MCF 10A (cell line): ENCODE data around the gene CAPG. TPM values are rescaled to one million over a fixed set of nuclear protein-coding genes. Genes with fewer than 3 reads are reported as not detected.

Experiments
- BruUV-seq: library from RNA; stranded (reverse); fragments of 400-500 nt; replicated peaks from 2 replicates; lab custom pipeline; 2021; lab: Mats Ljungman, UMichigan
- CTCF ChIA-PET: fragments of 300-600 bp; sonication (Branson Sonifier 250); formaldehyde crosslinking; extraction: SDS; loops from one replicate; lab custom pipeline; 2021; ENCODE audit warnings: antibody characterized with exemption, inconsistent platforms; lab: Yijun Ruan, JAX
- POLR2A ChIA-PET: fragments of 300-600, 350-650 bp; sonication (Branson Sonifier 250); formaldehyde crosslinking; extraction: SDS; loops from one replicate; lab custom pipeline; 2020; ENCODE audit warnings: antibody characterized with exemption, inconsistent platforms; lab: Yijun Ruan, JAX
- DNase-seq: peaks from one replicate; pipeline ENCODE4 v3.0.0-alpha.2; 2018; ENCODE audit not compliant: unreplicated experiment
- H3K27ac Mint-ChIP-seq: one replicate; pipeline ENCODE4 v1.8.0; 2022; ENCODE audit warnings: mild to moderate bottlenecking, low read depth, mixed read lengths; ENCODE audit not compliant: unreplicated experiment
- H3K27me3 Mint-ChIP-seq: one replicate; pipeline ENCODE4 v1.8.0; 2022; ENCODE audit warnings: mixed read lengths; ENCODE audit not compliant: insufficient read depth, unreplicated experiment
- H3K36me3 Mint-ChIP-seq: one replicate; pipeline ENCODE4 v1.8.0; 2022; ENCODE audit warnings: mild to moderate bottlenecking, moderate library complexity, mixed read lengths; ENCODE audit not compliant: insufficient read depth, unreplicated experiment
- H3K4me1 Mint-ChIP-seq: one replicate; pipeline ENCODE4 v1.8.0; 2022; ENCODE audit warnings: mixed read lengths; ENCODE audit not compliant: insufficient read depth, unreplicated experiment
- H3K4me3 Mint-ChIP-seq: one replicate; pipeline ENCODE4 v1.8.0; 2022; ENCODE audit warnings: mild to moderate bottlenecking, moderate library complexity, mixed read lengths; ENCODE audit not compliant: unreplicated experiment
- H3K9me3 Mint-ChIP-seq: one replicate; pipeline ENCODE4 v1.8.0; 2022; ENCODE audit warnings: mixed read lengths; ENCODE audit not compliant: unreplicated experiment
- intact Hi-C: fragments of 100-400 bp; cut with micrococcal nuclease; formaldehyde crosslinking; loops from 2 replicates; pipeline ENCODE4 v1.14.1; 2022
- total RNA-seq: library from RNA; stranded (reverse); gene quantifications from 2 replicates; pipeline ENCODE4 v1.2.3, GENCODE V29; 2022
- TF ChIP-seq, protein P1 (sequence below): fragments of 200-600 bp; IDR thresholded peaks from one replicate; pipeline ENCODE4 v1.8.0; 2022; ENCODE audit warnings: antibody characterized with exemption, mild to moderate bottlenecking; ENCODE audit not compliant: unreplicated experiment

CAPG gene
- total RNA-seq, 1 experiment from 2014 or later, result 188 TPM

DNA sequence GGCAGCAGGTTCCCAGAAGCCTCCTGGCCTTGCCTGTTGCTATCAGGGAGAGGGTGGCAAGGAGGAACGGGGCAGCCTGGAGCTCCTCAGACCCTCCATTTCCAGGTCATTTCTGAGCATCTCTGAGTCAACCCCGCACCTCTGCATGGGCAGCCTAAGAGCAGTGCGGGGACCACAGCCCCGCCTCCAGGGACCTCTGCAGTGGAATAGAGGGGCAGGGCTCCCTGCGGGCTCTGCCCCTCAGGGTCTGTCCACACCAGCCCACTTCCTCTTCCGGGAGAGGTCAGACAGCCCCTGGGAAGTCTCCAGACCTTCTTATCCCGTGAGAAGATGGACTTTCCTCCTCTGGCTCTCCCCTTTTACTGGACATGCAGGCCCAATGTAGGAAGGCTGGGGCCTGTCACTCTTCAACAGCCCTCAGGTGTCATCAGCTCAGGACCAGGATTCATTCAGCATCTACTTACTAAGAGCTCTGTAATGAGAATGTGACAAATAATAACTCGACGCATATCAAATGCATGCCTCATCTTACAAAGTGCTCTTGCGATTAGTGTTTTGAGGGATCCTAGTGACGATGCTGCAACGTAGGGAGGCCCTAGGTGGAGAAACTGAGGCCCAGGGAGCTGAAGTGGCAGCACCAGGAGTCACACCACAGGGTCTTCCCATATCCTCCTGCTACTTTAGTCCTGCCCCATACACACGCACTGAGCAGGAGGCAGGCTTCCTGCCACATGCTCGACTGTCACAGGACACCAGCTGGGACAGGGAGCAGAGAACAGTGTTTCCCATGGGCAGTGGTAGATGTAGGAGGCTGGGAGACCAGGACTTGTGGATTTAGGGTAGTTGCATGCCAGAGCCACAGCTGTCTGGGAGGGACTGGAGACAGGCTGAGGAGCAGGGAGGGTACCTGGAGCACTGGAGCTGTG is 36.4 kb upstream of the CAPG start:
- no TSS peak for BruUV-seq
- POLR2A ChIA-PET, result interaction anchor here (1.2 to 16.8 kb wide), 7 partner anchors 9 to 98 kb away, joined by 3 to 287 read pairs (median 6); partner anchors contain the start of genes ELMOD3 and MAT2A
- no peak for DNase-seq
- no peak overlapping the region for H3K4me3 Mint-ChIP-seq
- H3K9me3 Mint-ChIP-seq, result no peaks in the 10 kb centered on the region
- CTCF ChIA-PET, result interaction anchor here (0.5 to 2.2 kb wide), 7 partner anchors 8 to 92 kb away, joined by 3 to 7 read pairs (median 3); partner anchors contain the start of gene MAT2A
- H3K27ac Mint-ChIP-seq, result peak overlapping the region; percentile 83
- H3K36me3 Mint-ChIP-seq, result no peaks in the 10 kb centered on the region
- TF ChIP-seq, protein P1, sequence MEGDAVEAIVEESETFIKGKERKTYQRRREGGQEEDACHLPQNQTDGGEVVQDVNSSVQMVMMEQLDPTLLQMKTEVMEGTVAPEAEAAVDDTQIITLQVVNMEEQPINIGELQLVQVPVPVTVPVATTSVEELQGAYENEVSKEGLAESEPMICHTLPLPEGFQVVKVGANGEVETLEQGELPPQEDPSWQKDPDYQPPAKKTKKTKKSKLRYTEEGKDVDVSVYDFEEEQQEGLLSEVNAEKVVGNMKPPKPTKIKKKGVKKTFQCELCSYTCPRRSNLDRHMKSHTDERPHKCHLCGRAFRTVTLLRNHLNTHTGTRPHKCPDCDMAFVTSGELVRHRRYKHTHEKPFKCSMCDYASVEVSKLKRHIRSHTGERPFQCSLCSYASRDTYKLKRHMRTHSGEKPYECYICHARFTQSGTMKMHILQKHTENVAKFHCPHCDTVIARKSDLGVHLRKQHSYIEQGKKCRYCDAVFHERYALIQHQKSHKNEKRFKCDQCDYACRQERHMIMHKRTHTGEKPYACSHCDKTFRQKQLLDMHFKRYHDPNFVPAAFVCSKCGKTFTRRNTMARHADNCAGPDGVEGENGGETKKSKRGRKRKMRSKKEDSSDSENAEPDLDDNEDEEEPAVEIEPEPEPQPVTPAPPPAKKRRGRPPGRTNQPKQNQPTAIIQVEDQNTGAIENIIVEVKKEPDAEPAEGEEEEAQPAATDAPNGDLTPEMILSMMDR, result no peak
- H3K27me3 Mint-ChIP-seq, result no peaks in the 10 kb centered on the region
- intact Hi-C loops, result no loop called here
- H3K4me1 Mint-ChIP-seq, result peaks cover 19% of the 10 kb centered on the region

DNA sequence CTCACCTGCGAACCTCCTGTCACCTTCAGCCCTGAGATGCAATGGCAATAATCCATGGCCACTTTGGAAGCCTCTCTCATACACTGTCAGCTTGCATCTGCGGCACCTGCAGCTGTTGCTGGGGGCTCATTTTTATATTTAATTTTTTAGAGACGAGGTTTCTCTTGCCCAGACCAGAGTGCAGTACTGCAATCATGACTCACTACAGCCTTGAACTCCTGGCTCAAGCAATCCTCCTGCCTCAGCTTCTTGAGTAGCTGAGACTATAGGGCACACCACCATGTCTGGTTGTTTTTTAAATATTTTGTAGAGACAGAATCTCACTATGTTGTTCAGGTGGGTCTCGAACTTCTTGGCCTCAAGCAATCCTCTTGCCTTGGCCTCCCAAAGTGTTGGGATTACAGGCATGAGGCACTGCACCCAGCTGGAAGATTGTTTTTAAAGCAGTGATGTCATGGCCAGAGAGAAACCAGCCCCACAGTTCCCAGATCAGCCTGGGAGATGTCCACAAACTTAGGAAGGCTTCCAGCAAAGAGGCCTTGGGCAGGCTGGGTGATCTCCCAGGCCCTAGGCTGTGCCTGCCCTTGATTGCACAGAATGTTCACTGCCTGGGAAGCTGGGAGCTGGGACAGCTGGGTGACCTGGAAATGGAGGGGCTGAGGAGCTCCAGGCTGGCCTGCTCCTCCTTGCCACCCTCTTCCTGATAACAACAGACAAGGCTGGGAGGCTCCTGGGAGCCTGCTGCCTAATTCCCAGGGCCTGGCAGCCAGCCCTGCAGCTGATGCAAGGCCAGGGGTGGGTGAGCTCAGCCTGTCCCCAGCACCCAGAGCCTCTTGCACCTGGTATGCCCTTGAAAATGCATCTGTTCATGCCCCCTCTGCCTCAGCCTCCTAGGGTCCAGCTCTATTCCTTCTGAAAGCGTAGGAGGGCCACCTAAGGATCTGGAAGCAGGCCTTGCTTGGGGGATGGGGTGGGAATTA is 35.4 kb upstream of the CAPG start:
- DNase-seq, result peak; percentile 90
- H3K27me3 Mint-ChIP-seq, result no peaks in the 10 kb centered on the region
- POLR2A ChIA-PET, result interaction anchor here (1.2 to 16.8 kb wide), 8 partner anchors 8 to 99 kb away, joined by 3 to 287 read pairs (median 6); partner anchors contain the start of genes ELMOD3 and MAT2A
- no peak overlapping the region for H3K4me3 Mint-ChIP-seq
- peak overlapping the region; percentile 83 for H3K27ac Mint-ChIP-seq
- H3K9me3 Mint-ChIP-seq, result no peaks in the 10 kb centered on the region
- CTCF ChIA-PET, result interaction anchor here (0.5 to 2.2 kb wide), 6 partner anchors 10 to 93 kb away, joined by 3 to 7 read pairs (median 3); partner anchors contain the start of gene MAT2A
- TSS peak; percentile 94 for BruUV-seq
- H3K36me3 Mint-ChIP-seq, result no peaks in the 10 kb centered on the region
- intact Hi-C loops, result no loop called here
- TF ChIP-seq, protein P1, result no peak
- H3K4me1 Mint-ChIP-seq, result peaks cover 18% of the 10 kb centered on the region

DNA sequence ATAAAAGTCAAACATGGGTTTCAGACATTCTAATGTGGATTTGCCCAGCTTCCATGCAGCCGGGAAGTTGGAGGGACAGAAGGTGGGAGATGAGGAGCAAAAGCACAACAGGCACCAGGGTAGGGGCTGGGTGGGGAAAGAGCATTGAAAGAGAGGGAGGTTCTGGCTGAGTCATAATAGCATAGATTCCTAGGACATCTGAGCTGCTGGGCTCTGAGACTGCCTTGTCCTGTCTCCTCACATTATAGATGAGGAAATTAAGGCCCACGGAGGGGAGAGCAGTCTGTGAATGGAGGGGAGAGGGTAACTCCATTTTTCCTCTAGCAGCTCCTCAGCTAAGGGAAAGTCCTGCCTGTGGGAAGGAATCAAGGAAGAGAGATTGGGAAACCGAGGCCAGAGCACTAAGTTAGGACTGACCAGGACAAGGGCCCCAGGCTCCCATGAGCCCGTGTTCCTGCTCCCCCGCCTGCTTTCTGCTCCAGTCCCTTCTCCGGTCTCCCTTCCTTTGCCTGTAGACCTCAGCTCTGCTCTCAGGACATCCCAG is 34.5 kb upstream of the CAPG start:
- no TSS peak for BruUV-seq
- Mint-ChIP-seq H3K4me1 (peaks cover 18% of the 10 kb centered on the region), H3K4me3 (no peak overlapping the region), H3K9me3 (no peaks in the 10 kb centered on the region), H3K27ac (peak overlapping the region; percentile 83), H3K36me3 (no peaks in the 10 kb centered on the region), H3K27me3 (no peaks in the 10 kb centered on the region)
- peak; percentile 47 for DNase-seq
- ChIA-PET CTCF (interaction anchor here (0.7 kb wide), 1 partner anchor 9 kb away, joined by 3 read pairs; no protein-coding TSS in a partner anchor), POLR2A (interaction anchor here (1.2 to 16.8 kb wide), 4 partner anchors 11 to 99 kb away, joined by 3 to 287 read pairs (median 13); partner anchors contain the start of gene MAT2A)
- TF ChIP-seq, protein P1, result no peak
- intact Hi-C loops, result no loop called here
